OCI-LY1 (cell line): ENCODE results near the gene RPS6KA2.
A peak's percentile ranks its signal among the peaks of the same experiment; 100 is the strongest.

Experiments
- H2AFZ ChIP-seq: fragments of 200-600 bp; sonication (generic), shearing (Covaris generic); 2 replicates; pipeline ENCODE4 v1.6.0; 2014; ENCODE audit warnings: antibody characterized with exemption, mild to moderate bottlenecking, low read length
- H3F3A ChIP-seq: fragments of 200-600 bp; sonication (generic), shearing (Covaris generic); 2 replicates; pipeline ENCODE4 v1.6.0; 2014; ENCODE audit warnings: mild to moderate bottlenecking, antibody characterized with exemption, low read length, moderate library complexity; ENCODE audit not compliant: insufficient read depth
- H3K27ac ChIP-seq: fragments of 200-600 bp; sonication (generic); 2 replicates; pipeline ENCODE4 v1.5.1; 2014; ENCODE audit warnings: low read length, mixed run types, mild to moderate bottlenecking, low read depth; ENCODE audit not compliant: poor library complexity, severe bottlenecking
- H3K27me3 ChIP-seq: fragments of 200-600 bp; sonication (generic); 2 replicates; pipeline ENCODE4 v1.6.0; 2014; ENCODE audit warnings: antibody characterized with exemption, mild to moderate bottlenecking, low read length, moderate library complexity; ENCODE audit not compliant: insufficient read depth
- H3K36me3 ChIP-seq: fragments of 200-600 bp; sonication (generic); 2 replicates; pipeline ENCODE4 v1.6.1; 2014; ENCODE audit warnings: mild to moderate bottlenecking, antibody characterized with exemption, low read length, moderate library complexity, mixed read lengths; ENCODE audit not compliant: insufficient read depth
- H3K4me1 ChIP-seq: fragments of 200-600 bp; sonication (generic); 2 replicates; pipeline ENCODE4 v1.5.1; 2014; ENCODE audit warnings: mild to moderate bottlenecking, low read length, moderate library complexity; ENCODE audit not compliant: insufficient read depth, severe bottlenecking
- H3K4me2 ChIP-seq: fragments of 200-600 bp; sonication (generic), shearing (Covaris generic); 2 replicates; pipeline ENCODE4 v1.6.1; 2014; ENCODE audit warnings: low read length
- H3K4me3 ChIP-seq: fragments of 200-600 bp; sonication (generic); 2 replicates; pipeline ENCODE4 v1.5.1; 2014; ENCODE audit warnings: low read length, low read depth, mild to moderate bottlenecking, mixed read lengths; ENCODE audit not compliant: poor library complexity, severe bottlenecking
- H3K79me2 ChIP-seq: fragments of 200-600 bp; shearing (Covaris generic); 2 replicates; pipeline ENCODE4 v1.6.1; 2016; ENCODE audit warnings: mixed run types, low read length, mixed read lengths; ENCODE audit not compliant: insufficient read depth
- H3K9ac ChIP-seq: fragments of 200-600 bp; sonication (generic), shearing (Covaris generic); 2 replicates; pipeline ENCODE4 v1.6.1; 2014; ENCODE audit warnings: mild to moderate bottlenecking, low read length, mixed read lengths
- H3K9me2 ChIP-seq: fragments of 200-600 bp; sonication (generic), shearing (Covaris generic); 2 replicates; pipeline ENCODE4 v1.6.1; 2014; ENCODE audit warnings: low read depth, mild to moderate bottlenecking, low read length, mixed read lengths
- H3K9me3 ChIP-seq: fragments of 200-600 bp; shearing (Covaris generic); 2 replicates; pipeline ENCODE4 v1.6.1; 2014; ENCODE audit warnings: low read length, mixed read lengths
- H4K20me1 ChIP-seq: fragments of 200-600 bp; sonication (generic), shearing (Covaris generic); 2 replicates; pipeline ENCODE4 v1.6.0; 2016; ENCODE audit warnings: mild to moderate bottlenecking, low read length; ENCODE audit not compliant: insufficient read depth
- EZH2 ChIP-seq: fragments of 200-600 bp; sonication (generic), shearing (Covaris generic); IDR thresholded peaks from 2 replicates; pipeline ENCODE4 v1.8.0; 2017; ENCODE audit warnings: borderline replicate concordance, mixed run types, mild to moderate bottlenecking, antibody characterized with exemption, low read length, moderate library complexity, mixed read lengths
- TF ChIP-seq, protein P1 (sequence below): fragments of 200-600 bp; sonication (generic), shearing (Covaris generic); IDR thresholded peaks from 2 replicates; pipeline ENCODE4 v1.5.1; 2017; ENCODE audit warnings: mild to moderate bottlenecking, antibody characterized with exemption, low read length, moderate library complexity, mixed read lengths

The RPS6KA2 gene

DNA sequence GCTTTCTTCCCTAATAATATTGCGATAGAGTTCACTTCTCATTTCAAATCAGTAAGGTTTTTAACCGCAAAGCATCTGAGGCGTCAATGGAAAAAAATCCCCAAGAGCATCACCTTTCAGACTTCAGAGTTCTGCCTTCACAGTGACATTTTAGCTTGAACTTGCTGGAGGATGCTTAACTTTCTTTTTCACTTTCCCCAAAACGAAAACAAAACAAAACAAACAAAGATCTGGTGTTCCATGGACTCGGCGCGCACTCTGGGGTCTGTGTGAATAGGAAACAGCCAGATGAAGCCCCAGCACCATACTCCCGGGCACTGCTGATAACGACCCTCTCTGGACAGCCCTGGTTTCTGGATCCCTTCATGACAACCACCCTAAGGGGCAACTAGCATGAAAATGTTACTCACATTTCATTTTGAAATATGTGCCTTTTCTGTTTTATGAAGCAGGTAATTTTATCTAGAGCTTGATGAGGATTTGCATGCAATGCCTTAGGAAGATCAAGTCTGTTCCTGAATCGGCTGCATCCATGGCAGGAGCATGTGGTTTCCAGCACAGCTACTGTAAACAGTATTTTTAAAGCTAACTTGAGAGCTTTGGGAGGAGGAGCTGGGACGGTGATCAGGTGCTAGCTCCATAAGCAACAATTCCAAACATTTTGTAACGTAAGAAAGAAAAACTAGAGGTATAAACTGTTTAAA is 85.0 kb downstream of the RPS6KA2 start:
- Histone ChIP-seq H3K9me2 (no peaks in the 10 kb centered on the region), H2AFZ (no peak overlapping the region), H3K9me3 (no peaks in the 10 kb centered on the region), H3K4me2 (peak overlapping the region; percentile 20; the same call in 1 of the 2 replicates), H3K4me1 (peaks cover 16% of the 10 kb centered on the region), H4K20me1 (no peaks in the 10 kb centered on the region), H3K9ac (no peak overlapping the region), H3K36me3 (no peaks in the 10 kb centered on the region), H3F3A (no peaks in the 10 kb centered on the region), H3K27me3 (peaks cover 4% of the 10 kb centered on the region; the same call in 1 of the 2 replicates), H3K27ac (no peak overlapping the region), H3K79me2 (no peaks in the 10 kb centered on the region), H3K4me3 (no peak overlapping the region)
- no peak for TF ChIP-seq EZH2
- TF ChIP-seq, protein P1, sequence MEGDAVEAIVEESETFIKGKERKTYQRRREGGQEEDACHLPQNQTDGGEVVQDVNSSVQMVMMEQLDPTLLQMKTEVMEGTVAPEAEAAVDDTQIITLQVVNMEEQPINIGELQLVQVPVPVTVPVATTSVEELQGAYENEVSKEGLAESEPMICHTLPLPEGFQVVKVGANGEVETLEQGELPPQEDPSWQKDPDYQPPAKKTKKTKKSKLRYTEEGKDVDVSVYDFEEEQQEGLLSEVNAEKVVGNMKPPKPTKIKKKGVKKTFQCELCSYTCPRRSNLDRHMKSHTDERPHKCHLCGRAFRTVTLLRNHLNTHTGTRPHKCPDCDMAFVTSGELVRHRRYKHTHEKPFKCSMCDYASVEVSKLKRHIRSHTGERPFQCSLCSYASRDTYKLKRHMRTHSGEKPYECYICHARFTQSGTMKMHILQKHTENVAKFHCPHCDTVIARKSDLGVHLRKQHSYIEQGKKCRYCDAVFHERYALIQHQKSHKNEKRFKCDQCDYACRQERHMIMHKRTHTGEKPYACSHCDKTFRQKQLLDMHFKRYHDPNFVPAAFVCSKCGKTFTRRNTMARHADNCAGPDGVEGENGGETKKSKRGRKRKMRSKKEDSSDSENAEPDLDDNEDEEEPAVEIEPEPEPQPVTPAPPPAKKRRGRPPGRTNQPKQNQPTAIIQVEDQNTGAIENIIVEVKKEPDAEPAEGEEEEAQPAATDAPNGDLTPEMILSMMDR = no peak

DNA sequence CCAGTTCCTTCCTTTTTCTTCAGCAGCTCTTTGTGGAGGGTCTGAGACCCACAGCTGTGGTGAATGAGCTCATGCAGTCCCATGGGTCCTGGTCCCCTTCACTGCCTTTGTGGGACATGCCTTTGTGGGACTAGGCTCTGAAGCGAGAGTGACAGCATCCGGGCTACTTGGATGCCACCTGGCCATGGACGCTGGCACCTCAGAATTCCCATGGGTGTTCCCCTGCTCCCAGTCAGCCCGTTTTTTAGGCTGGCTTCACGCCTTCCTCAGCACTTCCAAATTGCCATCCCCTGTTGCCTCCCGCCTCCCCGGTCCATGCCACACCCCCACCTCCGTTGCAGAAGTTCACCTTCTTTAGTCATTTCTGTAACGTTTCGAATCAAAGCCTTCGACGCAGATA is 85.7 kb downstream of the RPS6KA2 start:
- Histone ChIP-seq H3K36me3 (no peaks in the 10 kb centered on the region), H4K20me1 (no peaks in the 10 kb centered on the region), H3K4me3 (no peak overlapping the region), H3F3A (no peaks in the 10 kb centered on the region), H3K9me2 (no peaks in the 10 kb centered on the region), H3K4me1 (peaks cover 16% of the 10 kb centered on the region), H3K27ac (no peak overlapping the region), H3K9me3 (no peaks in the 10 kb centered on the region), H3K9ac (no peak overlapping the region), H3K79me2 (no peaks in the 10 kb centered on the region), H2AFZ (no peak overlapping the region), H3K27me3 (peaks cover 4% of the 10 kb centered on the region; the same call in 1 of the 2 replicates), H3K4me2 (peak overlapping the region; percentile 20; the same call in 1 of the 2 replicates)
- no peak for TF ChIP-seq EZH2
- TF ChIP-seq, protein P1 = no peak

DNA sequence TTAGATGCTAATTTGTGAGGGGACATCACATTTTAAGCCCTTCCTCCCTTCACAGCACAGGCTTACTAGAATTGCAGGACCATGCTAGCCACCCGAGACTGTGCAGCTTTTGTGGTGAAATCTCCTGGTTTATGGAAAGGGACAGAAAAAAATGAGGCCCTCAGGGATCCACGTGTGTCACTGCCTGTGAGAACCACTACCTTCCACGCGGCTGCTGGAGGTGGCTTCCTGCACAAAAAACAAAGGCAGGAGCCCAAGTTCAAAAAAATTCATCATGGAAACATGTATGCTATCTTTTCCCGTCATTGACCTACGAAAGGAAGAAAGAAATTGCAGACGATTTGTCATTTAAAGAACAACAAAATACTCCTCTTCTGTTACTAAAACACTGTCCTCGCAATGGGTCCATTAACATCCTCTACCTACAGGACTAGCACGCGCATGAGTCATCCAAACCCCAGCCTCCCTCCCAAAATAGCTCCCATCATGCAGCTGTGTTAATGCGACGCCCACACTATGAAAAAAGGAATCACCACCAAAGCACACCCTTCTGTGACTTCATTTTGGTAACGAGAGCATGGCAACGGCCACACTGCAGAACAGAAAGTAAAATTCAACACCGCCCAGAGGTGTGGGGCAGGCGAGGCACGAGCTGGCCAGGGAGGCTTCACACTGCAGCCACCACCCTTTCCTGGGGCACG is 86.3 kb downstream of the RPS6KA2 start:
- H3K27me3 ChIP-seq = peaks cover 4% of the 10 kb centered on the region; the same call in 1 of the 2 replicates
- no peaks in the 10 kb centered on the region for H3K36me3 ChIP-seq
- H3K4me2 ChIP-seq = 0 out of 2 replicates have a peak overlapping the region, but pooled peaks have one; percentile 20

More for the DNA sequence above, 86.3 kb downstream of the RPS6KA2 start:
- no peaks in the 10 kb centered on the region for H3K9me2 ChIP-seq
- no peak overlapping the region for H3K27ac ChIP-seq
- H3K9ac ChIP-seq = no peak overlapping the region
- no peaks in the 10 kb centered on the region for H3F3A ChIP-seq
- TF ChIP-seq, protein P1 = no peak
- TF ChIP-seq EZH2 = no peak
- H4K20me1 ChIP-seq = no peaks in the 10 kb centered on the region
- no peak overlapping the region for H2AFZ ChIP-seq
- H3K4me1 ChIP-seq = peaks cover 16% of the 10 kb centered on the region
- H3K9me3 ChIP-seq = no peaks in the 10 kb centered on the region
- no peaks in the 10 kb centered on the region for H3K79me2 ChIP-seq
- no peak overlapping the region for H3K4me3 ChIP-seq
